ENCODE data around the gene COASY. TPM values are rescaled to one million over a fixed set of nuclear protein-coding genes. Genes with fewer than 3 reads are reported as not detected.
A peak's percentile ranks its signal among the peaks of the same experiment; 100 is the strongest.

The COASY gene
- total RNA-seq, 2 donors from 2014 or later, result 24.1 to 60.6 TPM

- intact Hi-C loops (cut with DNase I), result no loop called here
- Histone ChIP-seq H3K27ac (peak within 1 kb of the TSS; percentile 90 to 94 (median 92)), H3K4me3 (peak within 1 kb of the TSS; percentile 27 to 47), H3K36me3 (replicated peaks in 1 of 2; ENCODE audit: insufficient read depth in 1 of 2, low read depth in 2 of 2) (peaks cover 0 to 4% of the 10 kb centered on the region in 2 donors), H3K27me3 (no peaks in the 10 kb centered on the region), H3K9me3 (no peaks in the 10 kb centered on the region), H3K4me1 (peaks cover 39% of the 10 kb centered on the region)
- peak in 2 of 3 donors; percentile 54 to 58 for TF ChIP-seq POLR2A (IDR thresholded peaks at IDR 0.05)
- TF ChIP-seq CTCF (IDR thresholded peaks at IDR 0.05), result no peak
- DNase-seq, result peak; percentile 96 to 99 (median 97)
- ATAC-seq, result peak; percentile 92
- 0% methylated on average over 9 to 12 of the region's 40 CpGs for WGBS, 2 donors
Measured at GRCh38 chr17:42536048-42536371, 25.9 kb upstream of the COASY start, which contains the start of gene NAGLU. Gene NAGLU, plus strand, starts transcription at chr17:42536241. Its CDS starts 32 bp downstream, at chr17:42536273.

GRCh38 chr17:42536372-42537155 lies 25.4 kb upstream of the COASY start:
- intact Hi-C loops (cut with DNase I), result no loop called here
- H3K27me3 ChIP-seq, result no peaks in the 10 kb centered on the region
- ATAC-seq (peak; percentile 83), DNase-seq (peak; percentile 87 to 94 (median 92))
- no peaks in the 10 kb centered on the region for H3K9me3 ChIP-seq
- H3K27ac ChIP-seq, result peak overlapping the region; percentile 90 to 94 (median 92)
- TF ChIP-seq POLR2A (IDR thresholded peaks at IDR 0.05) (peak in 2 of 3 donors; percentile 28 to 53), CTCF (IDR thresholded peaks at IDR 0.05) (peak in 2 of 7 experiments; percentile 11 to 16)
- peaks cover 33% of the 10 kb centered on the region for H3K4me1 ChIP-seq
- peaks cover 0 to 6% of the 10 kb centered on the region in 2 donors for H3K36me3 ChIP-seq (replicated peaks in 1 of 2; ENCODE audit: insufficient read depth in 1 of 2, low read depth in 2 of 2)
- peak overlapping the region; percentile 27 to 47 for H3K4me3 ChIP-seq
- 0 to 1% methylated on average over 14 to 45 of the region's 65 CpGs for WGBS, 2 donors

GRCh38 chr17:42537156-42537805 lies 24.7 kb upstream of the COASY start:
- 78 to 95% methylated on average over 12 to 31 of the region's 31 CpGs for WGBS, 2 donors
- H3K4me3 ChIP-seq, result peak overlapping the region; percentile 27 to 47
- peak overlapping the region; percentile 90 to 94 (median 92) for H3K27ac ChIP-seq
- H3K4me1 ChIP-seq, result peaks cover 30% of the 10 kb centered on the region
- intact Hi-C loops (cut with DNase I), result no loop called here
- H3K9me3 ChIP-seq, result no peaks in the 10 kb centered on the region
- peaks cover 0 to 8% of the 10 kb centered on the region in 2 donors for H3K36me3 ChIP-seq (replicated peaks in 1 of 2; ENCODE audit: insufficient read depth in 1 of 2, low read depth in 2 of 2)
- TF ChIP-seq CTCF (IDR thresholded peaks at IDR 0.05) (no peak), POLR2A (IDR thresholded peaks at IDR 0.05) (no peak)
- no peak for ATAC-seq
- no peaks in the 10 kb centered on the region for H3K27me3 ChIP-seq
- no peak for DNase-seq

- H3K27ac ChIP-seq, result no peak overlapping the region
- H3K9me3 ChIP-seq, result no peaks in the 10 kb centered on the region
- H3K36me3 ChIP-seq (replicated peaks in 1 of 2; ENCODE audit: insufficient read depth in 1 of 2, low read depth in 2 of 2), result peaks cover 0 to 9% of the 10 kb centered on the region in 2 donors
- peaks cover 30% of the 10 kb centered on the region for H3K4me1 ChIP-seq
- intact Hi-C loops (cut with DNase I), result no loop called here
- DNase-seq (no peak), ATAC-seq (no peak)
- H3K27me3 ChIP-seq, result no peaks in the 10 kb centered on the region
- 93 to 97% methylated on average over 5 of the region's 5 CpGs for WGBS, 2 donors
- no peak for TF ChIP-seq POLR2A (IDR thresholded peaks at IDR 0.05)
- TF ChIP-seq CTCF (IDR thresholded peaks at IDR 0.05), result no peak
- no peak overlapping the region for H3K4me3 ChIP-seq
Measured at GRCh38 chr17:42537826-42538451, 24.0 kb upstream of the COASY start.
